Measurements from ENCODE around the gene MAT2B.

Gene MAT2B

DNA sequence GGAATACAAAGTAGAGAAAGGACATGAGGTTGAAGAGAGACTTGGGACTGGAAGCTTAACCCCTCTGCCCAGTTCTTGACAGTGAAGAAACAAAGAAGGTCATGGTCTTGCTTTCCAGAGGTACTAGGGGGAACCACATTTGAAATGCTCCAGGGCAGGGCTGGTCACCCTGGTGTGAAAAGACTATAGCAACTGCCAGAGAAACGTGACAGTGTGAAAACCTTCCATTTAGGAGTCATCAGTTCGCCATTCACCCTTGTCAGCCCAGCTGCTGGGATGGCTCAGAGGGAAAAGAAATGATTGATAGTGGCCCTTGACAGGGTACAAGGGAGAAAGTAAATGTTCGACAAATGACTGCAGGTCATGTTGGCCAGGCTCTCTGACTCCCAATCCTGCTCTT lies 56.7 kb downstream of the MAT2B start:
- DNase-seq, result no peak

GRCh38 chr5:163563112-163563511 lies 57.7 kb downstream of the MAT2B start:
- no peak for DNase-seq

DNA sequence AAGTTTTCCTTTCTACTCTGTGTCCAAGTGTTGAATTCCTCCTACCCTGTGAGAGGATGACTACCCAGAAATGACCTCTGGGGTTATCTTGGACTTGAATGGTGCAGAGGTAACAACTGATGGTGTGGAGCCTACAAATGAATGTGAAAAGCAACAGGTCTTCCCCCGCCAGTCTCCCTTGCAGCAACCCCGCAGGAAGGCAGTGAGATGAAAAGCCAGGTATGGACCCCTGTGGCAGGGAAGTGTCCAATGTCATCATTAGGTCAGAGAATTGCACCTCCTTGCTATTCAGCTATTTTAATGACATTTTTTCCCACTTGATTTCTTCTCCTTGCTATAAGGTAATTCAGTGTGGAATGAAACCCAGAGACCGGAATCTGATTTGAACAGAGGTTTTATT lies 58.5 kb downstream of the MAT2B start:
- DNase-seq, result no peak

- peak; percentile 3 to 46 for DNase-seq
These were observed 59.0 kb downstream of the MAT2B start for GRCh38 chr5:163564321-163564938.

GRCh38 chr5:163565492-163565891 lies 60.1 kb downstream of the MAT2B start:
- no peak for DNase-seq

DNA sequence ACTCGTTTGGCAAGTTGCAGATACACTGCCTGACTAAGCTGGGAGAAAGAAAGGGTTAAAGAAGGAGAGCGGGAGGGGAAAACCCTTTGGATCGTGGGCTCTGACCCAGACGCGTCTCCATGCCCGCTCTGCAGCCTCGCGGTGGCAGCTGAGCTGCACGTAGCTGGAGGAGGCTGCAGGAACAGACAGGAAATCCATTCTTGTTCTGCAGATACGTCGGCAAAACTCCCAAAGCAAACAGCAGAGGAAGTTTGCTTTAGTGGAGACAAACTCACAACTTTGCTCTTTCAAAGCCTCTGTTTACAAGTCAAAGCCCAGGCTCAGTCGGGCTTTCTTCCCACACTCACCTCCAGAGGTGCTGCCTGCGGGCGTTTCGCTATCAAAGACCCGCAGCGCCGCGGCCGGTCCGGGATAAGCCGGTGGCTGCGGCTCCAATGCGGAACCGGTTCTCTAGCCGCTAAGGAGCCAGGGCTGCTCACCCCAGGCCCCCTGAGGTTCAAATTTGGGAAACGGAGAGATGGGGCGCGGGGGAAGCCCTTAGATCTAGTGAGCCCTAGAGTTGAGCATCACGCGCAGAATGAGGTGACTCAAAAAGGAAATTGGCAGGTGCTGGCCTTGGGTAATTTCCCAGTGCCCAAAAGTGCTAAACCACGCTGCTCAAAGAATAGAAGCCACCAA lies 60.7 kb downstream of the MAT2B start:
- DNase-seq, result peak; percentile 4 to 55

DNA sequence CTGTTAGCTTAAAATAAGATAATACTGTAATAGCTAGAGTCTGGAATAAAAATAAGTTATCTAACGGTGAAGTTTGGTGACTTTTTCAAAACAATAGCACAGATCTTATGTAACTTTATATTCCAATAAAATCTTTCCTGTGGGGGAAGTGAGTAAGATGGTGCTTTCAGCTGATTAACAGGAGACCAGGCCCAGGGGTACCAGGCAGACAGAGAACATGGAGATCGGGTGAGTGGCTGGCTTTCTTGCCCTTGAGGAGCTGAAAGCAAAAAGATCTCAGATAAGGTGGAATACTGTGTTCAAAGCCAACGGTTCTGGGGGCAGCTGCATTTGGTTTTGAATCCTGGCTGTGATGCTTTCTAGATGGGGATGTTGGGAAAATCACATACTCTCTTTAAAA lies 61.3 kb downstream of the MAT2B start:
- no peak for DNase-seq

DNA sequence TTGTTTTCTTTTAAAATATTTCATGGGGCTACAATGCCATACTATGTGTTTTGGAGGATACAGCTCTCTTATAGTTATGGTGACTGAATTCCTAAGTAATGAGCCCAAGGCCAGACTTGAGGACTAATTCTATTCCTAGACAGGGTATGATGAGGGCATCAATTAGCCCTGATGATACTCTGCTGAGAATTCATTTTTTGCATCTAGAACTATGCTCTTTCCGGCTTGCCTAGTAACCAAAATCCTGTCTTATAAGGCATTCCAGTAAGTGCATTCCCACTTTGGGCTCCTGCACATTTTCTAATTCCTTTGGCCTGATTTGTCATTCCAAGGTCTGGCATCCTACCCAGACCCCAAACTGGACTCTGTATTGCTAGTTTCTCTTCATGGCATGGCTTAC lies 62.4 kb downstream of the MAT2B start:
- DNase-seq, result no peak
